ENCODE data around the gene NMT2.

Gene NMT2

GRCh38 chr10:15088428-15089261 is 79.8 kb downstream of the NMT2 start, which contains the start of gene ACBD7:
TSS of gene ACBD7 (minus strand) at chr10:15088776. CDS start at chr10:15088728, 48 bp downstream.
- peak; percentile 89 to 93 for DNase-seq

- no peak for DNase-seq
Measured at GRCh38 chr10:15084502-15084922, 84.0 kb downstream of the NMT2 start.

- DNase-seq, result no peak
Measured at GRCh38 chr10:15083674-15084501, 84.6 kb downstream of the NMT2 start.

GRCh38 chr10:15075421-15075820 is 93.1 kb downstream of the NMT2 start:
- DNase-seq, result no peak

- no peak for DNase-seq
Measured at GRCh38 chr10:15072358-15072757, 96.1 kb downstream of the NMT2 start.

GRCh38 chr10:15069230-15069629 is 99.3 kb downstream of the NMT2 start:
- no peak for DNase-seq

- no peak for DNase-seq
Measured at GRCh38 chr10:15068802-15069201, 99.7 kb downstream of the NMT2 start.

- no peak for DNase-seq
Measured at GRCh38 chr10:15067154-15067553, 101.3 kb downstream of the NMT2 start.

- DNase-seq, result no peak
Measured at GRCh38 chr10:15060638-15061037, 107.9 kb downstream of the NMT2 start.

- no peak for DNase-seq
Measured at GRCh38 chr10:15059914-15060313, 108.6 kb downstream of the NMT2 start.

- no peak for DNase-seq
Measured at GRCh38 chr10:15058689-15059088, 109.8 kb downstream of the NMT2 start.
